HUES6 (cell line): ENCODE measurements around the gene SHC4.
"Not testable (repeated sequence)": the region's sequence is repeated elsewhere in the genome, so short reads cannot be mapped to it uniquely, and the experiment has no call there.

Experiments
- H3K27ac ChIP-seq: 2 replicates; pipeline ENCODE4 v1.7.0; 2013; ENCODE audit warnings: low read depth, mild to moderate bottlenecking, low read length, inconsistent platforms
- H3K27me3 ChIP-seq: 2 replicates; pipeline ENCODE4 v1.6.1; 2013; ENCODE audit warnings: low read length; ENCODE audit not compliant: control insufficient read depth, insufficient read depth
- H3K36me3 ChIP-seq: 2 replicates; pipeline ENCODE4 v1.6.1; 2013; ENCODE audit warnings: low read length; ENCODE audit not compliant: control insufficient read depth, insufficient read depth
- H3K4me1 ChIP-seq: 2 replicates; pipeline ENCODE4 v1.6.1; 2013; ENCODE audit warnings: low read length; ENCODE audit not compliant: control insufficient read depth, insufficient read depth
- H3K4me3 ChIP-seq: 2 replicates; pipeline ENCODE4 v1.5.1; 2013; ENCODE audit warnings: low read depth, low read length
- H3K9ac ChIP-seq: one replicate; pipeline ENCODE4 v1.6.1; 2013; ENCODE audit warnings: mild to moderate bottlenecking, low read length
- H3K9me3 ChIP-seq: 2 replicates; pipeline ENCODE4 v1.6.1; 2013; ENCODE audit warnings: low read depth, low read length; ENCODE audit not compliant: control insufficient read depth, insufficient read depth

SHC4 gene

GRCh38 chr15:48866141-48866563, 97.6 kb downstream of the SHC4 start:
- Histone ChIP-seq H3K4me3 (no peak overlapping the region), H3K9ac (no peak overlapping the region), H3K4me1 (0 out of 2 replicates have a peak, but pooled peaks cover 4% of the 10 kb centered on the region), H3K36me3 (no peaks in the 10 kb centered on the region), H3K9me3 (no peaks in the 10 kb centered on the region), H3K27me3 (no peaks in the 10 kb centered on the region; the same call in 1 of the 2 replicates), H3K27ac (no peak overlapping the region)

GRCh38 chr15:48865370-48866079, 98.2 kb downstream of the SHC4 start:
- H3K36me3 ChIP-seq: no peaks in the 10 kb centered on the region
- no peak overlapping the region for H3K4me3 ChIP-seq
- no peak overlapping the region for H3K27ac ChIP-seq
- H3K9me3 ChIP-seq: no peaks in the 10 kb centered on the region
- H3K9ac ChIP-seq: no peak overlapping the region
- no peaks in the 10 kb centered on the region for H3K27me3 ChIP-seq
- 0 out of 2 replicates have a peak, but pooled peaks cover 4% of the 10 kb centered on the region for H3K4me1 ChIP-seq

DNA sequence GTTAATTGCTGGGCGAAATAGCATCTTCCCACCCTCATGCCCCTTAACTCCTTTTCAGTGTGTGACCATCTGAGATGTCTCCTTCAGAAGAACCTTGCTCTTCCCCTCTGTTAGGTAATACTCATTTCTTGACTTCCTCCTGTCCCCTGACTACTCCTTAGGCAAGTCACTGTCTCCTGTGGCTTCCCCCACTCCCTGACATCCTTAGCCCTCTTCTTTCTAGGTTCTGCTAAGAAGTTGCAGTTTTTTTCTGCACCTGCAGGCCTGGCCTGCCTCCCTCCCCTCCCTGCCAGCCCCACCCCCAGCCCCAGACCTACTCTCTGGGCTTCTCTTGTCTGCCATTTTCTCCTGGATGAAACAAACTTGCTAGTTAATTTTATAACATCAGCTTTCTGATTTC, 101.0 kb downstream of the SHC4 start:
- no peaks in the 10 kb centered on the region for H3K9me3 ChIP-seq
- no peaks in the 10 kb centered on the region for H3K36me3 ChIP-seq
- no peak overlapping the region for H3K9ac ChIP-seq
- H3K27ac ChIP-seq: no peak overlapping the region
- no peaks in the 10 kb centered on the region for H3K27me3 ChIP-seq
- no peak overlapping the region for H3K4me3 ChIP-seq
- H3K4me1 ChIP-seq: 0 out of 2 replicates have a peak, but pooled peaks cover 4% of the 10 kb centered on the region

DNA sequence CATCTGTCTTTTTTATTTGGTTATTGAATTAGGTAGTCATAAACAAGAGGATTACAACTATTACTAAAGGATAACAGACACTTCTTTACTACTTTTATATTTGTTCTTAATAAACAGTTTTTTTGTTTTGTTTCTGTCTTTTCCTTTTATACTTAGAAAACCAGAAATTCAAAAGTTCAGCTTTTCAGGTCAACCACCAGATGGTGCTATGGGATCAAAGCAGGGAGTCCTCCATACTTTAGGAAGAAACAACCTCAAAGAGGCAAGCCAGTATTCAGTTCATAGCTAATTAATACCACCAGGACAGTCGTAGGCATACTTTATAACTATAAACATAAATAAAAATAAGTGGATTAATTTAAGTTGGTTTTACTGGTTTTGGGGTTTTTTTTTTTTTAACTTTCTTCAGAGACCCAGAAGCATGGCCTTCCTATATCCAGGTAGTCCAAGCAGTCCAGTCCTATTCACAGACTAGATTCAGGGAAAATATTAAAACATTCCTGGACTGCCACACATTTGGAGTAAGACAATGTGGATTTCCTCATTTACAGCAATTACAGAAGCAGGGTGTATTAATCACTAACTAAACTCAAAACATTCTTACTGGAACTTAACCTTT, 101.8 kb downstream of the SHC4 start:
- no peak overlapping the region for H3K27ac ChIP-seq
- H3K4me3 ChIP-seq: no peak overlapping the region
- H3K9me3 ChIP-seq: no peaks in the 10 kb centered on the region
- H3K27me3 ChIP-seq: no peaks in the 10 kb centered on the region
- no peak overlapping the region for H3K9ac ChIP-seq
- H3K4me1 ChIP-seq: peaks cover 8% of the 10 kb centered on the region
- H3K36me3 ChIP-seq: no peaks in the 10 kb centered on the region

GRCh38 chr15:48859426-48859825, 104.3 kb downstream of the SHC4 start:
- H3K27ac ChIP-seq: no peak overlapping the region
- no peaks in the 10 kb centered on the region for H3K9me3 ChIP-seq
- no peak overlapping the region for H3K9ac ChIP-seq
- no peaks in the 10 kb centered on the region for H3K27me3 ChIP-seq
- H3K36me3 ChIP-seq: no peaks in the 10 kb centered on the region
- no peak overlapping the region for H3K4me3 ChIP-seq
- H3K4me1 ChIP-seq: peaks cover 21% of the 10 kb centered on the region

DNA sequence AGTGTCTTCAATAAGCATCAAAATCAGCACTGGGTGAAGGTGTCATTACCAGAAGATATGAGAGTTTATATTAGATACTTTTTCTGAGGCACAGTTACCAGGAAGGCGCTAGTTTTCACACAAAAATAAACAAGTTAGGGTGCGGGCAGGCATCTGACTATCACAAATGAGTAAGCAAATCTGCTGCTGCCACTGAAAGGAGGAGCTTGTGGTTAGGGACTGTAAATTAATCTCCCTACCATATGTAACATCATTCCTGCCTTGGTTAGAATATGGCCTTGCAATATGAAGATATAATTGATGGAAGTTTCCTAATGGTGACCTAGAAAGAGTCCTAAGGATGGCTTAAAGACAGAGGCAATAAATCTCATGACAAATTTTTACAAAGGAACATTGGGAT, 105.3 kb downstream of the SHC4 start:
- Histone ChIP-seq H3K27me3 (no peaks in the 10 kb centered on the region), H3K9ac (no peak overlapping the region), H3K27ac (no peak overlapping the region)

DNA sequence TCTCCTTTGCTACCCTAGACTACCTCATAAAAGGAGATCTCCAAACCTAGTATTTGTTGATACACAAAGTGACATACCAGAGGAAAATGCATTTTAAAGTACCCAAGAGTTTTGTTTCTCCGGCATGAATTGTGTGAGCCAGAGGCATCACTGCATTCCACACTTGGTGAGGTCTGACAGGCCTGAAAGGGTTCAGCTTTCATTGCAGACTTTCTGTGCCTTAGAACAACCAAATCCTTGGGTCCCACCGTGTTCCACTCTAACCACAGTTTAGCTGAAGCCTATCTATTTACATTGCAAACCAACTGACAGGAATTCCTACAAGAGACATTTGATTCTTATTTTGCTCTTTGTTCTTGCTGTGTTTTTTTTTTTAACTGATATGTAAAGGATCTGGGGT, 106.8 kb downstream of the SHC4 start:
- no peaks in the 10 kb centered on the region for H3K36me3 ChIP-seq
- no peak overlapping the region for H3K9ac ChIP-seq
- H3K9me3 ChIP-seq: no peaks in the 10 kb centered on the region
- peaks cover 21% of the 10 kb centered on the region for H3K4me1 ChIP-seq
- H3K4me3 ChIP-seq: no peak overlapping the region
- no peaks in the 10 kb centered on the region for H3K27me3 ChIP-seq
- 0 out of 2 replicates have a peak overlapping the region, but pooled peaks have one; percentile 6 for H3K27ac ChIP-seq

More for the DNA sequence above, 105.3 kb downstream of the SHC4 start:
- Histone ChIP-seq H3K4me1 (peaks cover 21% of the 10 kb centered on the region), H3K36me3 (no peaks in the 10 kb centered on the region), H3K4me3 (no peak overlapping the region), H3K9me3 (no peaks in the 10 kb centered on the region)

DNA sequence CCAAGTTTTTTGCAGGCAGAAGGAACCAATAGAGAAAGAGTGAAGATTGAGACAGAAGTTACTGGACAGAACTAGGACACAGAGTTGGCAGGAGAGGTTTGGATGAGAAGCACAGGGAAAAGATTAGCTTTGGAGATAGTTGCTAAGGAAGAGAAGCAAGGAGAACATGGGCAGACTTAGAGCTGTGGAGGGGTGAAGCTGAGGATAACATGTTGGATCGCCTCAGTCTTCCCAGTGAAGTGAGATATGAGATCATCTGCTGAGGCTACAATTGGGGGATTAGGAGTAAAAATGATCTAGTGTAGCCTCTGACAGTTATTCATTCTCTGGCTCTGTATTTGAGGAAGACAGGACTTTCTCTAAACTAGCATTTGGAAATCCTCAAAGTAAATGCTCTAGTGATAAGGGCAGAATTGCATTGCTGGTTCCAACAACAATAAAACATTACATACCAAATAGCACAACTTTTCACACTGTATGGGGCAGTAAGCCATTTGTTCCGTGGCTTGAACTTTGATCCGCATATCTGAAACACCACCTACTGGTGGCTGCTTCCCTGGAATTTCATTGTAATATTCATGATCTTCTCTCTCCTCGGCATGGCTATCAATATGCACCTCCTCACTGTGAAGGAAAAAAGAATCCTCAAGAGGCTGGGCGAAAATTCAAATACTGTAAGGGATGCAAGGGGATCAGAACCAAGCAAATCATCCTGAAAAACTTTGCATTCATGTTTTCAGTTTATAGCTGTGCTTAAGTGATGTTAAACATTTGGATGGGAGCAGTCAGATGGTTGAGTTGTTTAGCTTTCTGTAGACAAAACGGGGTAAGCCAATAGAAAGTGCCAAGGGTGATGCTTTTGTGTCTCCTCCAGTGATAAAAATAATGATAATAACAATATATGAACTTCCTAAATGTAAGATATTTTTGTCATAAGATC, 107.9 kb downstream of the SHC4 start:
- Histone ChIP-seq H3K9ac (no peak overlapping the region), H3K36me3 (no peaks in the 10 kb centered on the region), H3K27me3 (no peaks in the 10 kb centered on the region), H3K4me1 (peaks cover 21% of the 10 kb centered on the region), H3K9me3 (no peaks in the 10 kb centered on the region), H3K4me3 (no peak overlapping the region), H3K27ac (no peak overlapping the region)

- not testable (repeated sequence) for H3K36me3 ChIP-seq, H3K9me3 ChIP-seq, H3K4me3 ChIP-seq, H3K27ac ChIP-seq, H3K9ac ChIP-seq, H3K27me3 ChIP-seq
- peaks cover 21% of the 10 kb centered on the region for H3K4me1 ChIP-seq
Observed at GRCh38 chr15:48854434-48854833, 109.3 kb downstream of the SHC4 start.

- H3K27me3 ChIP-seq: no peaks in the 10 kb centered on the region
- no peaks in the 10 kb centered on the region for H3K36me3 ChIP-seq
- no peaks in the 10 kb centered on the region for H3K9me3 ChIP-seq
- H3K9ac ChIP-seq: no peak overlapping the region
- no peak overlapping the region for H3K4me3 ChIP-seq
- H3K27ac ChIP-seq: no peak overlapping the region
- H3K4me1 ChIP-seq: peaks cover 17% of the 10 kb centered on the region
Observed at GRCh38 chr15:48851956-48852355, 111.8 kb downstream of the SHC4 start.

- Histone ChIP-seq H3K27ac (no peak overlapping the region), H3K4me3 (no peak overlapping the region), H3K9me3 (no peaks in the 10 kb centered on the region), H3K27me3 (no peaks in the 10 kb centered on the region), H3K4me1 (peaks cover 4% of the 10 kb centered on the region), H3K9ac (no peak overlapping the region), H3K36me3 (no peaks in the 10 kb centered on the region)
Observed at GRCh38 chr15:48850648-48851047, 113.1 kb downstream of the SHC4 start.
